Calu3 (cell line): ENCODE results near the gene RRP1B. TPM values are rescaled to one million over a fixed set of nuclear protein-coding genes. Genes with fewer than 3 reads are reported as not detected.
"Not testable (repeated sequence)": the region's sequence is repeated elsewhere in the genome, so short reads cannot be mapped to it uniquely, and the experiment has no call there.

ENCODE experiments used
- BruUV-seq: library from RNA; stranded (reverse); fragments of 400-500 nt; replicated peaks from 2 replicates; lab custom pipeline; 2021; lab: Mats Ljungman, UMichigan
- CTCF ChIA-PET: fragments of 300-600 bp; sonication (Branson Sonifier 250); formaldehyde crosslinking; loops from one replicate; lab custom pipeline; 2022; ENCODE audit warnings: antibody characterized with exemption; lab: Charles Lee
- DNase-seq: peaks from one replicate; pipeline ENCODE4 v3.0.0; 2022
- H3K27ac Mint-ChIP-seq: one replicate; pipeline ENCODE4 v1.8.0; 2022; ENCODE audit warnings: mixed read lengths; ENCODE audit not compliant: unreplicated experiment
- H3K27me3 Mint-ChIP-seq: one replicate; pipeline ENCODE4 v1.8.0; 2022; ENCODE audit warnings: mixed read lengths; ENCODE audit not compliant: unreplicated experiment
- H3K36me3 Mint-ChIP-seq: one replicate; pipeline ENCODE4 v1.8.0; 2022; ENCODE audit warnings: mild to moderate bottlenecking, moderate library complexity, mixed read lengths; ENCODE audit not compliant: insufficient read depth, unreplicated experiment
- H3K4me1 Mint-ChIP-seq: one replicate; pipeline ENCODE4 v1.8.0; 2022; ENCODE audit warnings: mild to moderate bottlenecking, low read depth, mixed read lengths; ENCODE audit not compliant: unreplicated experiment
- H3K4me3 Mint-ChIP-seq: one replicate; pipeline ENCODE4 v1.8.0; 2022; ENCODE audit warnings: mild to moderate bottlenecking, low read depth, moderate library complexity, mixed read lengths; ENCODE audit not compliant: unreplicated experiment
- H3K9me3 Mint-ChIP-seq: one replicate; pipeline ENCODE4 v1.8.0; 2022; ENCODE audit warnings: low read depth, mixed read lengths; ENCODE audit not compliant: unreplicated experiment
- CTCF ChIP-seq: fragments of 200-600 bp; IDR thresholded peaks from one replicate; pipeline ENCODE4 v1.8.0; 2022; ENCODE audit warnings: antibody characterized with exemption; ENCODE audit not compliant: unreplicated experiment
- intact Hi-C: fragments of 100-400 bp; cut with micrococcal nuclease; formaldehyde crosslinking; loops from one replicate; pipeline ENCODE4 v1.10.0; 2022; ENCODE audit not compliant: unreplicated experiment
- total RNA-seq: library from RNA; stranded (reverse); gene quantifications from 2 replicates; pipeline ENCODE4 v1.2.3, GENCODE V29; 2022

RRP1B gene
- total RNA-seq, 1 experiment from 2014 or later: 26.0 TPM

DNA sequence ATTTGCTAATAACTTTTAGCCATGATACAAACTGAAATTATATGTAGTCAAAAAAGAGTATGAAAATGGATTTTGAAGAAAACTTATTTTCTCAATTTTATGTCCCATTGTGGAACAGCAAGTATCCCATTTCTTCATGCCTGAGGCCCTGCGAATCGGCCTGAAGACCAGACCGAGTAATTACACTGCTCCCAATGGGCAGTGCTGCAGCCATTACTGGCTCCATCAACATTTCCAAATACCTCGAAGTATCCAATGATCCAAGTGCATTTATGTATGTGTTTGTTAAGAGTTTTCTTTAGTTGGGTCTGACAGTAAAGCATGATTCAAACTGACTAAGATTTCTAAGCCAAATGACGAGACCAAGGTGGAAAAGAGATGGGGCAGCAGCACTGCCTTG lies 44.5 kb upstream of the RRP1B start:
- H3K9me3 Mint-ChIP-seq: no peaks in the 10 kb centered on the region
- no peak overlapping the region for H3K27ac Mint-ChIP-seq
- H3K4me3 Mint-ChIP-seq: no peak overlapping the region
- peaks cover 6% of the 10 kb centered on the region for H3K4me1 Mint-ChIP-seq
- intact Hi-C loops: no loop called here
- no peaks in the 10 kb centered on the region for H3K36me3 Mint-ChIP-seq
- CTCF ChIA-PET: interaction anchor here (1.1 kb wide), 1 partner anchor 26 kb away, joined by 3 read pairs; no protein-coding TSS in a partner anchor
- BruUV-seq: no TSS peak
- no peak for DNase-seq
- no peak for TF ChIP-seq CTCF
- H3K27me3 Mint-ChIP-seq: no peaks in the 10 kb centered on the region

DNA sequence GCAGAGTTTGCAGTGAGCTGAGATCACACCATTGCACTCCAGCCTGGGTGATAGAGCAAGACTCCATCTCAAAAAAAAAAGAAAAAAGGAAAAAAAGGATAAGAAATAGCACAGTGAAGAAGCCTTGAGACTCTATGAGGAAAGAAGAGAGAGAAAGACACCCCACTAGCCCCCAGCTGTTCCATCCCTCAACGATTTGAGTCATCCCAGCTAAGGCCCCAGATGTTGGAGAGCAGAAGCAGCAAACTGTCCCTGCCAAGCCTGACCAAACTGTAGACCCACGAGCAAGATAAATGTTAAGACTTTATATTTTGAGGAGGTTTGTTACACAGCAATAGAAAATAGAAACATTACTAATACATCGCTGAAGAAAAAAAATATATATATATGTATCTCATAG lies 42.5 kb upstream of the RRP1B start:
- CTCF ChIA-PET, H3K9me3 Mint-ChIP-seq, H3K36me3 Mint-ChIP-seq, H3K4me3 Mint-ChIP-seq, H3K27ac Mint-ChIP-seq, intact Hi-C loops, BruUV-seq, H3K27me3 Mint-ChIP-seq, DNase-seq, H3K4me1 Mint-ChIP-seq: not testable (repeated sequence)

DNA sequence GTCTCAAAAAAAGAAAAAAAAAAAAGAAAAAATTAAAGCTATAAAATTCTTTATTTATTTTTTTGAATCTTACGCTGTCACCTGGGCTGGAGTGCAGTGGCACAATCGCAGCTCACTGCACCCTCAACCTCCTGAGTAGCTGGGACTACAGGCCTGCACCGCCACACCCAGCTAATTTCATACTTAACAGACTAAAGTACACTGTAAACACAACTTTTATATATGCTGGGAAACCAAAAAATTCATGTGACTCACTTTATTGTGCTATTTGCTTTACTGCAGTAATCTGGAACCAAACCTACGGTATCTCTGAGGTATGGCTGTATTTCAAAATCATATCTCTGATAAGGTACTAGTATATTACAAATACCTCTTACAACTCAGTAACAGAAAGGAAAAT lies 40.4 kb upstream of the RRP1B start:
- BruUV-seq: no TSS peak
- no peak for TF ChIP-seq CTCF
- Mint-ChIP-seq H3K27ac (no peak overlapping the region), H3K36me3 (no peaks in the 10 kb centered on the region), H3K27me3 (no peaks in the 10 kb centered on the region), H3K4me3 (no peak overlapping the region), H3K4me1 (no peaks in the 10 kb centered on the region), H3K9me3 (peaks cover 3% of the 10 kb centered on the region)
- CTCF ChIA-PET: no interaction called here
- DNase-seq: no peak
- intact Hi-C loops: no loop called here

- no TSS peak for BruUV-seq
- Mint-ChIP-seq H3K4me1 (no peaks in the 10 kb centered on the region), H3K27ac (no peak overlapping the region), H3K27me3 (no peaks in the 10 kb centered on the region), H3K36me3 (no peaks in the 10 kb centered on the region), H3K4me3 (no peak overlapping the region), H3K9me3 (peaks cover 3% of the 10 kb centered on the region)
- CTCF ChIA-PET: no interaction called here
- TF ChIP-seq CTCF: no peak
- intact Hi-C loops: no loop called here
- no peak for DNase-seq
Observed at GRCh38 chr21:43619344-43619743, 40.0 kb upstream of the RRP1B start.

DNA sequence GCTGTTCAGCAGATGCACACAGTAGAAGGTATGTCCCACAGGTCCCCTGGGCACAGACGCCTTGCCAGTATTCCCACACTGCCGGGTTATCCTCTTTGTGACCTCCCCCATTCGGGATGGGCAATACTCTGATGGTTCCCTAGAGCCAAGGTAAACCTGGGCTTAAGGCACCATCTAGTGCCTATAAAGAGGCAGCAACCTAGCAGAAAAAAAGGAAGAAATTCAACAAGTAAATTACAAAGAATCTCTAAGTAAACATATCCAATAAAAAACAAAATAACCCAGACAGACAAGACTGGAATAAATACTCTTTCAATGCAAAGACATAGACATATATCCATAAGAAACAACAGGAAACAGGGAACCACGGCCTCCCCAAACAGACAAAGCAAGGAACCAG lies 39.5 kb upstream of the RRP1B start:
- no peaks in the 10 kb centered on the region for H3K27me3 Mint-ChIP-seq
- H3K4me1 Mint-ChIP-seq: no peaks in the 10 kb centered on the region
- H3K9me3 Mint-ChIP-seq: peaks cover 3% of the 10 kb centered on the region
- no peak for TF ChIP-seq CTCF
- no peak overlapping the region for H3K4me3 Mint-ChIP-seq
- BruUV-seq: no TSS peak
- no peak for DNase-seq
- H3K27ac Mint-ChIP-seq: no peak overlapping the region
- CTCF ChIA-PET: no interaction called here
- intact Hi-C loops: no loop called here
- H3K36me3 Mint-ChIP-seq: no peaks in the 10 kb centered on the region
